Putamen (tissue), 1 donor: ENCODE data around the gene SCYL3.
"Not testable (repeated sequence)": the region's sequence is repeated elsewhere in the genome, so short reads cannot be mapped to it uniquely, and the experiment has no call there.

ENCODE experiments used
- DNase-seq: peaks from one replicate; pipeline ENCODE4 v3.0.0-alpha.2; 2016; ENCODE audit warnings: low spot score

Gene SCYL3

DNA sequence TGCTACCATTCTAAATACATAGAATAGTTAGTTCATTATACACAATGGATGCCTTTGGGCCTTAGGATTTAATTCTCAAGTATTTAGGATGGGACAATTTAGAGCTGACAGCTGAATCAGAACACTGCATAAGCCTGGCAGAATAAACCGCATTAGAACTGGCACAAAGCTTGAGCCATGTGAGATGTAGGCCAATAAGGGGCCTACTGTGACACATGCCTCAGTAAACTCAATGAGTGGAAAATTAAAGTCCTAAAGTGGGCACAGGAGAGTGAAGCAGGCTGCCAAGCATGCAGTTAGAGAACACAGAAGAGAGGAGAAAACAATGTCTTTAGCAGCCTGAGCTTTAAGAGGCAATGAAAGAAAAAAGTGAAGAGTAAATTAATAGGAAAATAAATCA is 24.3 kb downstream of the SCYL3 start:
- peak; percentile 18 for DNase-seq

DNA sequence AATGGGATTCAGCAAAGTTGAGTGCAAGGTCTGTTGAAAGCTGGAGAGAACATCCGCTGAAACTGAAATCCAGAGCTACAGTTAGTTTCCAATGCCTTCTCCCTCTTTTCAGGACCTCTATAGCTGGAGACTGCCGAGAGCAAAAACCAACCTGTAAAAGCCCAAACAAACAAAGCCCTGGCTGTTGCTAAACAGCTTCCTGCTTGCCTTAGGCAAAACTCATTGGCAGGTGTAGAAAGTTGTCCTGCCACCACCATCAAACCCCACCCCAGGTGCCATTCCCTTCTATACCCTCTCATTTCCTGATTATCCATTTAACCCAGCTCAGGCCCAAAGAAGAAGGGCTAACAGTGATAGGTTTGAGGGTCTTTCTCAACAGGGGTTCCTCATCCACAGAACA is 24.7 kb downstream of the SCYL3 start:
- no peak for DNase-seq

DNA sequence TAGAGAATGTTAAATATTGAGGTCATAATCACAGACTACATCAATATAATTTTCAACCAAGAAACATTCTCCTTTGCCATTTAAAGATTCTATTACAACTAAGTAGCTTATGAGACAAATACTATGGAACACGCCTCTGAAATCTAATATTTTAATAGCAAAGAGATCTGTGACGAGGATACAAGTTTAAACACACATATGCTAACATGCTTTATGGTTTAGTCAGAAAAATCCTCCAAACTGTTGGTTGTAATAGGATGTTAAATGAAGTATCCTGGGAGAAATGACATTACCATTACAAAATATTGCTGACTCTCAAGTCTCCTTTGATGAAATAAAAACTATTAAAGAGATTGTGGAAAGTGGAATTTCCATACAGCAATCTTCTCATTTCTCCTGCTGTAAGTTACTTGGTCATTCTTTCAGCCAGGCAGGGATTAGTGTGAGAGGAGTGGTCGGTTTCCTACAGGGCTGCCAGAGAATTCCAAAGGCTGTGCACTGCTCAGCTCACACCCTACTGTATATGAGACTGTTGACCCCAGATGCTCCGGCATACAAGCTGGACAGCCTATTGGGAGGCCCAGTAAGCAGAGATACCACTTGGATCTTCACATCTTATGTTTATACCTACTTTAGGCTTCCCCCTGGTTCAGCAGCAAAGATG is 26.6 kb downstream of the SCYL3 start:
- no peak for DNase-seq

DNA sequence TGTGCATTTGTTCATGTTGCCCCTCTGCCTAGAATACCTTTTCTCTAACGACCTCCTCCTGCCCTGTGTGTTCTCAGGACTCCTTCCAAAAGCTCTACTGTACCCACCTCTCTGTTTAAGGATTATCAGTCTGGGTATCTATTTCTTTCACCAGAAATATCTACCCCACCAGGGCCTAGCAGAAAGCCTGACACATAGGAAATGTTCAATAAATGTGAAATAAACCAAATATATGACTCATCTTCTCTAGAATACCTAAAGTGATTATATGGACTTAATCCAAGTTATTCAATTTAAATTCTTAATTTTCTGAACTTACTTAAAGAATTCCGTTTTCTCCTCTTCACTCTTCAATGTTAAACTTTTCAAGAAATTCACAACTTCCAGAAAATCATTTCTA is 27.1 kb downstream of the SCYL3 start:
- no peak for DNase-seq

DNA sequence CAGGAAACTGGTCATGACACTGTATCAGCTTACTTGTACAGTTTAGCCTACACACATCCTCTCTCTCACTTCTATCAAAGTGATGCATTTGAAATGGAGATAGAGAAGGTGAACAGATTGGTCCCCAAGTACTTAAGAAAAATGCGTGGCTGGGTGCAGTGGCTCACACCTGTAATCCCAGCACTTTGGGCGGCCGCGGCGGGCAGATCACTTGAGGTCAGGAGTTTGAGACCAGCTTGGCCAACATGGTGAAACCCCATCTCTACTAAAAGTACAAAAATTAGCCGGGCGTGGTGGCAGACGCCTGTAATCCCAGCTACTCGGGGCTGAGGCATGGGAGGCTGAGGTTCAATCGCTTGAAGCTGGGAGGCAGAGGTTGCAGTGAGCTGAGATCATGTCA is 29.2 kb downstream of the SCYL3 start:
- DNase-seq, result not testable (repeated sequence)

DNA sequence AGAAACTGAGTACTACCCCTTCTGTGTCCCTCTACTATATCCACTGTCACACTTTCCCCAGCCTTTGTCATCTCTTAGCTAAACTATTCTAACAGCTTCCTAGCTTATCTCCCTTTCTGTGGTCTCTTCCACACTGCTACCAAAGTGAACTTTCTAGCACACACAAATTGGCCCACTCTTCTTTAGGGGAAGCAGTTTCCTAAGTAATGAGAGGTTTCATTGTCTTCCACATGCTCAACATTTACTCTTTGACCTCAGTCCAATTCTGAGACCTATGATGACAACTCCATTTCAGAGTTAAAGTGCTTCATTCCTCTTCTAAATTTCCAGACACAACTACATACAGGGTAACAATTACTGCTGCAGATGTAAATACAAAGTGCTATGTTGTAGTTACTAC is 32.9 kb downstream of the SCYL3 start:
- DNase-seq, result no peak

DNA sequence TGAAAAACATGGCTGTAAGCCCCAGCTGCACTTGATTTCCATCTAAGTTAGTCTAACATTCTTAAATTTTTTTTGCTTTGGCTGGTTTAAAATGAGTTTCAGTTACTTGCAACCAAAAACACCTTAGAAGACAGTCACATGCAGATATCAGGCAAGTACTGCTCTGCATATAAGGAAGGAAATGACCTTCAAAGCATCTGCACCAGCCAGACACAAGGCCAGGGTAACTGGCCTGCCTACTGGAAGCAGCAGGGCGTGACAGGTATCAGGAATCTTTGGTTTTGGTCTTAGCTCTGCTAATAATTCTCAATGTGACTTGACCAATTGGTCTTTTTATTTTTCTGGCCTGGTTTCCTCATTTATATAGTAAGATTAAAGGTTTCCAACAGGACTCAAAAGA is 33.5 kb downstream of the SCYL3 start:
- no peak for DNase-seq

DNA sequence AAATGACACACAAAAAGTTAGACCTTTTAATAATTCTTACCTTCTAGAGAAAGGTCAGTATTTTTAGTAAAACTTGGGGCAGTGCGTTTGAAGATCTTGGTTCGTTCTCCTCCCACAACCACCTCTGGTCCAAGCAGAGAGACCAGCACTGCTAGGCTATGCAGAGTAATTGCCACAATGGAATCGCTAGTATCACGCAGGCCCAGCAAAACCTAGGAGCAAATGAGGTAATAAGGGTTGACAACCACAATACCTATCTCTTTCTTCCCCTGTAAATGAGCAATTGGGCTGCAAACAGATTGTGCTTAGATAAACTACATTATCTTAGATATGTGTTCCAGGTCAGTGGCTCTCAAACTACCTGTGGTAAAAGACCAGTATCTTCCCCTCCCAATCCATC is 34.7 kb downstream of the SCYL3 start:
- DNase-seq, result no peak

DNA sequence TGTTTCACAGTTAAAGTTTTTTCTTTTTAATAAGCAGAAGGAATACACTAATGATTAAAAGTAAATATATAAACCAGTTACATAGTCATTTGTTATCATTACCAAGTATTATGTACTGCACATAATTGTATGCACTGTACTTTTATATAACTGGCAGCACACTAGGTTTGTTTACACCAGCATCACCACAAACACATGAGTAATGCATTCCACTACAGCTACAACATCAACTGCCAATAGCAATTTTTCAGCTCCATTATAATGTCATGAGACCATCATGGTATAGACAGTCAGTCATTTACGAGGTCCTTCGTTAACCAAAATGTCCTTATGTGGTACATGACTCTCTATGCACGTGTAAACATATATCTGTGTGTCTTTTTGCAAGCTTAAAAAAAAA is 35.2 kb downstream of the SCYL3 start:
- DNase-seq, result no peak

DNA sequence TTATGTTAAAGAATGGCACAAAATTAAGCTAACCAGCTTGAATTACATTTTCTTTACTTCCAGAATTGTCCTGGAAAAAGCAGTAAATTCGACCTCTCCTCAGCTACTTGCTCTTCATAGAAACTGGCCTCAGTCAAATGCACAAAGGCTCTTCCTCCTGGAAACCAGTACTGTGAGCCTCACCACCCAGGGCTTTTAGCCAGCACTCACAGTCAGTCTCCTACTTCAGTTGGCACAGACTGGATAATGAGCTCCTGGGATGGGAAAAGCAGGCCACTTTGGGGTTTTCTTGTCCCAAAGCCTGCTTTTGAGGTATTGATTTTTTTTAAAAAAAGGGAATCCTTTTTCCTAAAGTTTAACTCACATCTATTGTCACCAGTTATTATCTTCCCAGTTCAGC is 40.4 kb downstream of the SCYL3 start:
- DNase-seq, result peak; percentile 11

DNA sequence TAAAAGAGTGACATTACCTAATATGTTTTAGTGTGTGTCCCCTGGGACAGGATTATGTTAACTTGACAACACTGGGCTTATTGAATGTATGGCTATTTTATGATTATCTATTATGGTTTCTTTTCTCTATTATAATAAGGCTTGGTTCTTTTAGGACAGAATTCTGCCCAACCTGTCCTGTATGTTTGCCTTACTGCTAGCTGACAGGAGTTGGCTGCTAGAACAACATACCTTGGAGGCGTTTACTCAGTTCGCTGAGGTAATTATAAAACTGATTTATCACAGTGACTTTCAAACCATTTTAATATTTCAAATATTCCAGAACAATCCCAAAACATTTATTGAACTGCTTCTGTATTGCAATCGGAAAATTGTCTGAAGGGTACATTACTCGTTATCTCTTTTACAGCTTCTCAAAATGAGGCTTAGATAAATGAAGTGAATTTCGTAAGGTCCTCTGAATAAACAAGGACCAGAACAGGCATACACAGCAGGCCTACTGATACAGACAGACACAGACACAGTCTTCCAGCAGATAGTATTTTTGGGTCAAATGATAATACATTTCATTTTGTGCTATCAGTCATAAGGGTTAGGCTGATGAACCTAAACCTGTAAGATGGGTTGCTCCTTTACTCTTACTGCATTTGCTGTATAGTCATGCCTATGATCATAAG is 44.2 kb downstream of the SCYL3 start:
- no peak for DNase-seq

DNA sequence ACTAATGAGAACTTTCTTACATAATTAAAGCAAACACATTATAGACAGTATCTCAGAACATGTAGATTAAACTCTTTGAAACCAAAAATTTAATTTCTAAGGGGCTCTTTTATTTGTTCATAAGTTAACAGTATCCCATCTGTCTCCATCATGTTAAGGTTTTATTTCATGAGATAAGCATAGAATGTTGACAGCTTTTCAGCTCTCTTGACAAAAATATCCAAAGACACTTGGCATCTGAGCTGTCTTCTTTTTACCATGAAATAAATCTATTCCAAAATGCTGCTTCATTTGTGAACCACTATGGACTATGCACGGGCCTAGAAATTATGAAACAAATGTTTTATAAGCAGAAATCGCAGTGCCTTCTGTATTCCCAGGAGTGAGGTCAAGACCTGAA is 45.2 kb downstream of the SCYL3 start:
- DNase-seq, result no peak

DNA sequence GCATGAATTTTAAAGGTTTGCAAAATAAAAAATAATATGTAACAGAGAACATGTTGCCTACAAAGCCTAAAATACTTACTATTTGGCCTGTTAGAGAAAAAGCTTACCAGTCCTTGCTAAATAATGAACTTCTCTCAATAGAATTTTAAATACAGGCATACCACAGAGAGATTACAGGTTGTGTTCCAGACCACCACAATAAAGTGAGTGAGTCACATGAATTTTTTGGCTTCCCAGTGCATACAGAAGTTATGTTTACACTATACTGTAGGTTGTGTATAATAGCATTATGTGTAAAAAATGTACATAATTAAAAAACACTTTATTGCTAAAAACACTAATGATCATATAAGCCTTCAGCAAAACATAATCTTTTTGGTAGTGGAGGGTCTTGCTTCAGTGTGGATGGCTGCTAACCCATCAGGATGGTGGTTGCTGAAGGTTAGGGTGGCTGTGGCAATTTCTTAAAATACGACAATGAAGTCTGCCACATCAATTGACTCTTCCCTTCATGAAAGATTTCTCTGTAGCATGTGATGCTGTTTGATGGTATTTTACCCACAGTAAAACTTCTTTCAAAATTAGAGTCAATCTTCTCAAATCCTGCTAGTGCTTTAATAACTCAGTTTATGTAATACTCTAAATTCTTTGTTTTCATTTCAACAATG is 48.6 kb downstream of the SCYL3 start:
- no peak for DNase-seq

DNA sequence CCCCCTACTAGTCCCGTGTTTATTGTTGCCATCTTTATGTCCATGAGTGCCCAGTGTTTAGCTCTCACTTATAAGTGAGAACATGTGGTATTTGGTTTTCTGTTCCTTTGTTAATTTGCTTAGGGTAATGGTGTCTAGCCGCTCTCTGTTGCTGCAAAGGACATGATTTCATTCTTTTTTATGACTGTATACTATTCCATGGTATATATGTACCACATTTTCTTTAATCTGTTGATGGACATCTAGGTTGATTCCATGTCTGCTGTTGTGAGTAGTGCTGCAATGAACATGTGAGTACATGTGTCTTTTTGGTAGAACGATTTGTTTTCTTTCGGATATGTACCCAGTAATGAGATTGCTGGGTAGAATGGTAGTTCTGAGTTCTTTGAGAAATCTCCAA is 54.8 kb downstream of the SCYL3 start:
- no peak for DNase-seq

DNA sequence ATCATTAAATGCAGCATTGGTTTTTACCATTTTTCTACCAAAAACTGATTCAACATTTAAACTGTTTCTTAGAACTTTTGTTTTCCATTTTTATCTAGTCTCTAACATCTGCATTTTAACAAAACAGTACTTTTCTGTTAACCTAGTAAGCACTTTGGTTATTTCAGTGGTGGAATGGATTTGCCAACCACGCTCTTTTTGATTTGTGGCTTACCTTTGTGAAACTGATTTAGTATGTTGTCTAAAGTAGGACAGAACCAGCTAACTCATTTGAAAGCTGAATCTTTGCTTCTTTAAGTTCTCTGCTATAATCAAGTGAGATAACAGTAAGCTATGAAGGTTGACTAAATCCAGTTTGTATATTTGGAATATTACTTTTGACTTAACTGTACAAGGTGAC is 57.5 kb downstream of the SCYL3 start:
- no peak for DNase-seq

DNA sequence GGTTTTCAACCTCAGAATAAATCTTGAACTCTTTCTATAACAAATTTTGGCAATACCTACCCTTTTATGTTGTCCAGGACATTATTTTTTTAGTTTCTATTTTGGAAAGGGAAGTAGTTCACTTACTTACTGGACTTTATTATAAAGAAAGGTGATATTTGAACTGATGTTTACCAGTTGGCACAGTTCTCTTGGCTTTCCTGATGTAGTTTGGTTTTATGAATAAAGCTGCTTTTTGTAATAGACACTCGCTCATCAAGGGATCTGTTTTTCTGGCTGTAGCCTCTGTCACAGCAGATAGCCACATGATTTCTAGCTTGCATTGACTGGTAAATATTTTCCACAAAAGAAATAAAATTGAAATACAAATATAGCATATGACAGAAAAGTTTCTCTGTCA is 58.0 kb downstream of the SCYL3 start:
- DNase-seq, result no peak

DNA sequence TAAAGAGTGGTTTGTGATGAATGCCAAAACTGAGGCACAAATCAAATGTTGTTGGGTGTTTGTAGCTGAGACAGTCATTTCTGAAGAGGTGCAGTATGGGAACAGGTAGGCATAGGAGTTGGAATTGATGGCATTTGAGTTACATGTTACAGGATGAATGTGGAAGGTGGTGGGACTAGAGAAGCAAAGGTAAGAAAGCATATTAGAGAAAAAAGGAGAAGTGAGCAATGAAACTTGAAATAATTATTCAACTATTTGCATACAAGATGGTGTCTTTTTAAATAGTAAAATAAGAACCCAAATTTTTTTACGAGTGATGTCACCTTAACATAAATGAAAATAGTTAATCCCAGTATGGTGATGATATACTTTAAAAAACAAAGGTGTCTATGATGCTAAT is 58.8 kb downstream of the SCYL3 start:
- DNase-seq, result no peak

DNA sequence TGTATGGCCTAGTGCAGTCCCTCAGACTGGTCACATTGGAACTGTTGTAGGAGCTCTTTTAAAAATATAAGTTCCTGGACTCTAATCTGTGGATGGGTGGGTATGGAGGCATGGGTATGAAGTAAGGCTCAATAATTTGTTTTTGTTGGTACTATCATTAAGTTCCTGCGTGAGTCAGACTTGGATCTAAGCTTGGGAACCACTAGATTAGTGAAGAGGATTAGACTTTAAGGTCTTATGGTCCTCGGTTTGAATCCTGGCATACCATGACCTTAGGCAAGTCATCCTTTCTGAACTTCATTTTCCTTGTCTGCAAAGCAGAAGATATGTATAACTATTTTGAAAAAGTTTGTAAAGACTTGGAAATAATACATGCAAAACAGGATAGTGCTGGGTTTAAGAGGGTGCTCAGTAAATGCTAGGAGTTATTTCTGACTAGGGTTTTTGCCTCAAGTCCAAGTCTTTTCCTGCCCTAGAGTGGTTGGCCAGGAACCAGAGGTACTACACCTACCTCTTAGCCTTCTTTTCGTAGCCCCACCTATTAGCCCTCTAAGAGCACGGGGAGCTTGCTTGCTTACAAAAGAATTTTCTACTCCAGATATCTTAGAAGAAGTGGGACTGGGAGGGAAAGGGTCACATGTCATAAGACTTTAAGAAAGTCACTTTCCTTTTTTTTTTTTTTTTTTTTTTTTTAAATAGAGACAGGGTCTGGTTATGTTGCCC is 60.4 kb downstream of the SCYL3 start:
- DNase-seq, result no peak

DNA sequence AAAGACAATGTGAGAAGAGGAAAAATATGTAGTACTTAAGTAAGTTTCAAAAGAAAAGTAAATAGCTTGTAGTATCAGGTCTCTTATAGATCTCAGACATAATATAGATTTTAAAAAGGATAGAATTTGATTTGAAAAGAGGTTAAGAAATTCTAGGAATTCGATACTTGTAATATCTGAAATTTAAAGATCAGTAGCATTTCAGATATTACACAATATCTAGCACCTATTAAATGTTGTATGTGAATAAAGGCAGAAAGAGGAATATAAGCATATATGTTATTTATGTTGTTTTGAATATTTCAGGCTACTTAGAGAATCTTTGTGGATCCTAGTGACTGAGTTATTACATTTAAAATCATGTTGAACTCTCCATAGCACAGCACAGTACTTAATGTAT is 64.0 kb downstream of the SCYL3 start:
- no peak for DNase-seq

DNA sequence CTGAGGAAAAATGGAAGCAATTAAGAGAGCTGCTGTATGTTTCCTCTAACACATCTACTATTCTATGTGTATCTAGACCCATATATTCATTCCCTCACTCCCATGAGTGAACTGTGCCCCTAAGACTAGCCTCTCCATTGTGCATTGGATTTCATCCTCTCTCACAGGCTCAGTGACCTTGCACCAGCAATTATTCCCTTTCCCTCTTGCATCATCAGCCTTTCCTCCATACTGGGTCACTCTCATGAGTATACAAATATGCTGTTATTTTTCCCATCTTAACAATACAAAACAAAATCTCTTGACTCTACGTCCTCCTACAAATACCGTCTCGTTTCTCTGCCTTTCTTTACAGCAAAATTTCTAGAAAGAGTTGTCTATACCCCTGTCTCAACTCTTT is 69.5 kb downstream of the SCYL3 start:
- no peak for DNase-seq

DNA sequence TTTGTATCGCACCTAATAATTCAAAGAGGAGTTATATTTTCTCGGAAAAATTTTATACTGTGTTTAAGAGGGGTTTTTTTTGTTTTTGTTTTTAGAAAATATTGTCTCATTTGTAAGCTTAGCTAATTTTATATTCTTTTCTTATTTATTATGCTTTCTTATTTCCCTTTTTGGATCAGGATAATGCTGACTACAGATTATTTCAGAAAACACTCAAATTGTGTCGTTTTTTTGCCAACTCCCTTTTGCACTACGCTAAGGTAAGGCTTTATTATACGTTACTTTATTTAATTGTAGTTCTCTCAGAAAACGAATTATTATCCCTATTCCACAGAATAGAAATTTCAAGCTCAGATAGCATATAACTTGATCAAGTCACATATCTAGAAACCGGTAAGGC is 72.2 kb downstream of the SCYL3 start:
- no peak for DNase-seq

DNA sequence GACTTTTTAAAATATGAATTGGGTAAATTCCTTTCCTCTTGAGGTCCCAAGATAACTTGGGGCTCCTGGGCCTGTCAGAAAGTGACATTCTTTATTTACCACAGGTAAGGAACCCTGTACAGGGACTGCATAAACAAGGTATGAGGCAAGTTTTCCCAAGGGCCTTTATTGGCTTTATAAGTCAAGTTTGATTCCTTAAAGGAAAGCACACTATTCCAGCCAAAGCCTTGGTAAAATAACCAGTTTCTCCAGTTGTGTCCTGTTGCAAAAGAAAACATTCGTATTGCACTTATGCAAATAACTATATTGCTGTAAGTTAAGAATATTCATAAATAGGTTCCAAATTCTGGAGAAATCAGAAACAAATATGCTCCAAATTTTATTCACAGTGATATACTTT is 77.1 kb downstream of the SCYL3 start:
- no peak for DNase-seq

DNA sequence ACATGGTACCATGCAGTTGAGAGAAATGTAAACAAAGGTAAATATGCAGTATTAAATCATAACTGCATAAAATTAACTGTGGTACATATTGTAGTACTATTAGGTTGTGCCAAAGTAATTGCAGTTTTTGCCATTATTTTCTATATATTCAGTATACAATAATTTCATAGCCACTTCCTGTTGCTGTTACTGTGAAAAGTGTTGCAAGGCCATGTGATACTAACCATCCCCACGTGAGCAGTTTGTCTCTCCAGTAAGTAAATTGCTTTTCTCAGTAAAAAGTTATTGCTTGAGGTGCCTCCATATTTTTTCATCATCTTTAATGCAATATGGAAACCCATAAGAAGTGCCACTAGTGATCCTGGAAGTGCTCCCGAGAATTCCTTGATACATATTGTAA is 79.4 kb downstream of the SCYL3 start:
- no peak for DNase-seq
